Pons (tissue), 1 donor: ENCODE results near the gene TFDP2.
"Not testable (repeated sequence)": the region's sequence is repeated elsewhere in the genome, so short reads cannot be mapped to it uniquely, and the experiment has no call there.

ENCODE experiments used
- DNase-seq: peaks from one replicate; pipeline ENCODE4 v3.0.0-alpha.2; 2016; ENCODE audit warnings: low spot score

The TFDP2 gene, protein sequence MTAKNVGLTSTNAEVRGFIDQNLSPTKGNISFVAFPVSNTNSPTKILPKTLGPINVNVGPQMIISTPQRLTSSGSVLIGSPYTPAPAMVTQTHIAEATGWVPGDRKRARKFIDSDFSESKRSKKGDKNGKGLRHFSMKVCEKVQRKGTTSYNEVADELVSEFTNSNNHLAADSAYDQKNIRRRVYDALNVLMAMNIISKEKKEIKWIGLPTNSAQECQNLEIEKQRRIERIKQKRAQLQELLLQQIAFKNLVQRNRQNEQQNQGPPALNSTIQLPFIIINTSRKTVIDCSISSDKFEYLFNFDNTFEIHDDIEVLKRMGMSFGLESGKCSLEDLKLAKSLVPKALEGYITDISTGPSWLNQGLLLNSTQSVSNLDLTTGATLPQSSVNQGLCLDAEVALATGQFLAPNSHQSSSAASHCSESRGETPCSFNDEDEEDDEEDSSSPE

DNA sequence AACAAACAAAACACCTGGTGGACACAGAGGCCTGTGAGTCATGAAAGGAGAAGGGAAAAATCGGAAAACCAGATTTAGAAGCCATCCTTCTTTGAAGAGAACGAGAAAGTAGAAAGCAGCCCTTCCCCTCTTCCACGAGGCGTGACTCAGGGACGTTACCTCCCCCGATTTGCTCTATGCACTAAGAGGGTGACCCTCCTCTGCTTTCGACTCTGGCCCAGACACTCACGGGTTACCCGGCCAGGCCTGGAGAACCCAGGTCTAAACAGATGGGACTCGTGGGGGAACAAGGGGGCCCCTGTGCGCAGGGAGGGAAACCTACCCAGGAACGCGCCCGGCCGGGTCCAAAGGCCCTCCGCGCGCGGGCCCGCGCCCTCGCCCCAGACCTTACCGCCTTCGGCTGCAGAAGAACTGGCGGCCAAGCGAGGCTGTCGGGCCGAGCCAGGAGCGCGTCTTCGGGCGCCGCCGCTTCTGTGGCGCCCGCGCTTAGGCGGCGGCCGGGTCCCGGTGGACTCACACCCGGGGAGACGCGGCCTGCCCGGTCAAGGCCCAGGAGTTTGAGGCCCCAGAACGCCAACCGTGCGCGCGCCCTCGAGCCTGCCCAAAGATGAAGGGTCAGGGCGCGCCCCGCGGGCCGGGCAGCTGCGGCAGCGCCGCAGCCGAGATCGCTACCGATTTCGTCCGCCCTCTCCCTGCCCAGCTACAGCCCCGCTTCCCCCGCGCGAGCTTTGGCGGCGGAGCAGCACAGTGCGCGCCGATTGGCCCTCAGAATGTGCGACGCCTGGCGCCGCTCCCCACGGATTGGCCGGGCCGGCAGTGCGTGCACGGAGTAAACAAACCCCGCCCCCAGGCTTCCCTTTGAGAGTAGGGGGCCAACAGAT lies at the start of gene TFDP2:
TSS of gene TFDP2 (minus strand) at position 753 of the 881 bp plus-strand sequence. CDS start 47,795 bp downstream, outside the sequence.
- DNase-seq: peak; percentile 84

DNA sequence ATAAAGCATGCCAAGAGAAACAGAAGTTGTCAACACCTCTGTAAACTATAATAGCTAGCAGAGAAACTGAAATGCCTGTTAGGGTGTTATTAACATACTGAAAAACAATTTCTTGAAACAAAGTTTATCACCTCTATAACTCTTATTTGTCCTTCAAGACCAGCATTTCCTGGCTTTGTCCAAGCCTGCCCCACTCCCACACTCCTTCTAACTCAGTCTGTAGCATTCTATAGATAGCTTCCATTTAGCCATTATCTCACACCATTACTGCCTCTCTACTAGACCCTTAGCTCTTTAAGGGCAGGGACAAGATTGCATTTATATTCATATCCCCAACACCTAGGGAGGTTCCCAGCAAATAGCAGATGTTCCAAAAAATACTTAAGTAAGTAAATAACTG lies 39.5 kb upstream of the TFDP2 start:
- no peak for DNase-seq

DNA sequence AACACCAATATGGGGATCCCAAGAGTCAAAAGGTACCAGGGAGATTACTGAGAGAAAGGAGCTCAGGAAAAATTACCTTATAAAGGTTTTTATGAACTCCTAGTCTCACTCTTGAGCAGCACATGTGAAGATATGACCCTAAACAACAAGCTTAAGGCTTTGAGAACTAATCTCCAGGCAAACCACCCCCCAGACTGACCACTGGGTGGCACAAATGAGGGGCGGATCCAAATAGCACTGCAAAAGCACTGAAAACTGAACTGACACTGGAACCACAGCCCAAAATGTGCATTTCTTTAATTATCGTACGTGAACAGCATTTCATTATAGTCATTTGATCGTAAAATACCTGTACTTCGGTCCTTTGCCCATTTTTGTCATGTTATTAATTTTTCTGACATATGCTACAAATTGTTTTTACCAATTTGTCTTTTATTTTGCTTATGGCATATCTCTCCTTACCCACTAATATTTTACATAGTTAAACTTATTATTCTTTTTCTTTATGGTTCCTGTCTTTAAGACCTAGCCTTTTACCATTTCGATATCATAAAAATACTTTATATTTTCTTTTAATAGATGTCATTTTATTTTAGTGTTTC lies 31.5 kb upstream of the TFDP2 start:
- peak; percentile 40 for DNase-seq

DNA sequence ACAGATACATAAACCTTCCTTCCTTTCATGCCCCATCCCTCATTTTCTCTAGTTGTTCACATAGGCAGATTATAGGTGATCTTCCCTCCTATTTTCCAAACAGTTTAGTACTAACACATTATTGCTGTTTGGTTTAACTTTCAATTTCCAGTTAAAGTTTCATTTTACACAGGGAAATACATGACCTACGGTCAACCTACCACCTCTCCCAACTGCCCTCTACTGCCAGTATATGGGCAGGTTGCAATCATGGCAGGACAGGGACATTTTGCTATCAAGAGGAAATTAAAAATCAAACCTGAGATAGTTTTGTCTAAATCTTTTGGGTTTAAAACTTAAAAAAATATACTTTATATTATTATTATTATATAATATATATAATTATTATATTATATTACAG lies 26.1 kb upstream of the TFDP2 start:
- DNase-seq: no peak

DNA sequence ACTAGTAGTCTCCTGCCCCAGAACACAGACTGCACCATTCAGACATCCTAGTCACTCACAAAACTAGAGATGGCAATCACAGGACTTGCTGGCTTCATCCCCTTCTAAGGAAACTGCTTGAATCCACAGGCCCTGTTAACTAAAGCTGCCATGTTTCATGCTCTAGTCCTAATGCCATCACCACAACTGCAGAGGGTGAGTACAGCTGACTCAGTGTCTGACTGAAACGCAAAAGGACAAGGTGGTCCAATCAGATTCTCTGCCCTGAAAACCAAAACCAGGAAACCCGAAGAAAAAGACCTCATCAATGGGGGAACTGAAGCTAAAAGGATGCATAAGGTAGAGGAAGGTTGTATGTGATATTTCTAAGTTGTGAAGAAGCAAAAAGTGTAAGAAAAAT lies 25.2 kb upstream of the TFDP2 start:
- DNase-seq: no peak

DNA sequence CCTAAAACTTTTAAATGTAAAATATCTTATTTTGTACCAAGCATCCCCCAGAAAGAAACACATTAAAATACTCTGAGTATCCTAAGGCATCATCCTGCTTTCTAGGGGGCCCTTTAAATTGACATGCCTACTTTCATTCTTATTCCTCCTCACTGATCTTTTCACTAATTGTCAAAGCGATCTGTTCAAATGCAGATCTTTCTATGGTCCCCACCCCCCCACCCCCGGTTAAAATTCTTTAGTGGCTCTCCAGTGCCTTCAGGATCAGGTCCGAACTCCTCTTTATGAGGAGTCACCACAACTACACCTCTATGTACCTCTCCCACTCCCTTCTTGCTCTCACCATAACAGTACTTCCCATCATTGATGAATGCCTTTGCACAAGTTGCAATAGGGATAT lies 19.2 kb upstream of the TFDP2 start:
- DNase-seq: no peak

DNA sequence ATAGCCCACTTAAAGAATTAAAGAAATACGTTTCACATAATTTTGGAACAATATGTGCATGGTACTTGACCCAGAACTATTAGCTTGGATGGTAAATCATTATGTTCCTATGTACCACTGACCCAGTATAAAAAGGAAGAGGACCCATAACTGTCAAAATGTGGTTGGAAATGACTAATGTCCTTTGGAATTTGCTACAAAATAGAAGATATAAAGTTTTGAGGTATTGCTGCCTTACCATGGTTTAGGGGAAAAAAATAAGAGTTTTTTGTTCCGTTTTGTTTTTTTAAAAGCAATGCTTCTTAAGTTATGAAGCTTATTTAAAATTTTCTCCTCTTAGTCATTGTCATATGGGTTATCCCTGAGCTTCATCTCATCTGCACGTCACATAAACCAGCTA lies 15.8 kb upstream of the TFDP2 start:
- no peak for DNase-seq

DNA sequence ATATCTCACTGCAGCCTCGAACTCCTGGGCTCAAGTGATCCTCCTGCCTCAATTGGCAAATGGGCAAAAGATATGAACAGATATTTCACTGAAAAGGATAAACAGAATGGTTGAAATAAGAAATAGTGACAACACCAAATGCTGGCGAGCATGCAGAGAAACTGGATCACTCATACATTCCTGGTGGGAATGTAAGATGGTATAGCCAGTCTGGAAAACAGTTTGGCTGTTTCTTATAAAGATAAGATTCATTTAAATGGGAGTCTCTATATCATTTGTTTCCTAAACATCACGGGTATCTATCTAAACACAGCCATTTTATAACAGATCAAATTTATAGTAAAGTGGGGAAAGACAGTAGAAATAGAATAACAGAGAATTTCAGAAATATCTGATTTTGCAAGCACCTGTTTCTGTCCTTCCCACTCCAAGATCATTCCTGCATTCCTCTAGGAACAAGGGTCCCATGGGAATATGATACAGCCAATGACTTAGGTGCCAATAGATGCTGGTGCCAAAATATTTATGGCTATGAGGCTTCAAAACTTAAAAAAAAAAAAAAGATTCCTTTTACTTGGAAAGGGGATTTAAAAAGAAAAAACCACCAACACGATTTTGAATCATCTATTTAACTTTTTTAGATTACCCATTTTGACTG lies 9.9 kb upstream of the TFDP2 start:
- no peak for DNase-seq

DNA sequence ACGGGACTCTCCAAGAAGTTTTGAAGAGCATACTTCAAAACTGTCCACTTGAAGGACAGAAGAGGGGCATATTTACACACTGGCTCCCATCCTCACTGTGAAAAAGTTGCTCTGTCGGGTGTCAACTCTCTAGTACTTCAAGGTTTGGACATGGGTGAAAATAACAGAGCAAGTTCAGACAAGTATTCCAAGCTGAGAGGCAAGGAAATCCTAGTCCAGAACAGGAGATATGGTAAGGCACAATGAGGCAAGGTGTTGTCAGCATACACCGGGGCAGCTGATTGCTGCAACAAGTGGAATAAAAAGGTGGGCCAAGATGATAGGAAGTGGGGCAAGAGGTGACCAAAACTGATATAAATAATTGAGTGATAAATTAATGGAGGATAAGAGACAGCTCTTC lies 4.8 kb upstream of the TFDP2 start:
- DNase-seq: no peak

DNA sequence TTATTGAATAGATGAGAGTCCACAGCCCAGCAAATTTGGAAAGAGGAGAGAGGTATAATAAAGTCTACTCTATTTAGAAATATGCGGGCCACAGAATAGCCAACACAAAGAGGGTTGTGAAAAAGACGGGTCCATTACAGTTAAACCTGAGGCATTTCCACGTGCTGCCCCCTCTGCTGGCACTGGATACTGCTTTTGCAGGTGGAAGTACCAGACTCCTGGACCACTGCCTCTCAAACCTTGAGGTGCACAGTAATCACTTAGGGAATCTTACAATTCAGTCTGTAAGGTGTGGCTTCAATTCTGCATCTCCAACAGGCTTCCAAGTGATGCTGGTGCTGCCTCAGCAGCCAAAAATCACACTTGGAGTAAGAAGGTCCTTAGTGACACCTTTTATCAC lies 3.0 kb upstream of the TFDP2 start:
- no peak for DNase-seq

DNA sequence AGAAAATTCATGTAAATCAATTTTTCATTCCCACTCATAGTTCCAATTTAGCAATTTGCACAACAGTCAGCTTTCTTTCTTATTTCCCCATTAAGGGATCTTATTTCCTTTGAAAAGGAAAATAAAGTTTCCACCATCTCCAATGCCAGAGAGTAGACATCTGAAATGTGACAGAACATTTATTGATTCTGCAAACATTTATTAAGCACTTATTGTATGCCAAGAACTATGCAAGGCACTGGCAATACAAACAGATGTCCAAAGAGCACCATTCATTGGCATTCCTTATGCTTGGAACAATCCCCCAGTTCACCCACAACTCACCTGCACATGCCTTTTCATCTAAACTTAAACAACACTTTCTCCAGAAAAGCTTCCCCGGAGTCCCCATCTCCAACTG lies 2.5 kb upstream of the TFDP2 start:
- no peak for DNase-seq

DNA sequence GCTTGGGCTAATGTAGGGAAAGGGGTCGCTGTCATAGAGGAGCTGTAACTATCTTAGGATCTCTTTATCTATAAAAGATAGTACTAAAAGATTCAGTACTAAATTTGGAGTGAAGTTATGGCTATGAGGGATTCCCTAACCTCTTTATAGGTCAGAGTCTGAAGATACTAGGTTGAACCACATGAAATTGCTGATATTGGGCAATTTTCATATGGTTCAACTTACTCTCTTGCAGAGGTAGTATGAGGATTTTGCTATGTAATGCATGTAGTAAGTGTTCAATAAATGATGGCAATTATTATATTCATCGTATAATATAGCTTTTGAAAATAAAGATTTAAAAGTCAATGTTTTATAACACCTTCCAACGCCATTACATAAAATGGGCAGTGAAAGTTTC lies 1.9 kb upstream of the TFDP2 start:
- no peak for DNase-seq

DNA sequence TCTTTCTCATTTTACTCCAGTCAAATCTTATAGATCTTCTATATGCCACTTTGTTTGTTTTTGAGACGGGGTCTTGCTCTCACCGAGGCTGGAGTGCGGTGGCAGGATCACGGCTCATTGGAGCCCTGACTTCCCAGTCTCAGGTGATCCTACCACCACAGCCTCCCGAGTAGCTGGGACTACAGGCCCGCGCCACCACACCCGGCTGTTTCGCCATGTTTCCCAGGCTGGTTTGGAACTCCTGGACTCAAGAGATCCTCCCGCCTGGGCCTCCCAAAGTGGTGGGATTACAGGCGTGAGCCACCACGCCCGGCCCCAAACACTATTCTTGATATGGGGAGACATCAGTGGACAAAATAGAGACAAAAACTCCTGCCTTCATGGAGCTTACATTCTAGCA lies 927 bp upstream of the TFDP2 start:
- no peak for DNase-seq

DNA sequence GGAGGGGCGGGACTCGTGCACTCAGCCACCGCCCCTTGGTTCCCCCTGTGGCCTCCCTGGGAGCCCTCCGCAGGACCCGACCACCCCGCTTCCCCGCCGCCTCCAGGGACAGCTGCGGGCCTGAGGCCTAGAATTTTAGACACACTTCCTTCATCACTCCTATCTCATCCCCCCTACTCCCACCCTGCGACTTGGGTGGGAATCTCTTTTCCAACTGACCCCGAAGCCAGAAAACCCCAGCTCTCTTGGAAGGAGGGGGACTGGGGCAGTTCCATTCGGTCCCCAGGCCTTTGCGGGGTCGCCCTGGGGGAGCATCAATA lies 289 bp upstream of the TFDP2 start:
- no peak for DNase-seq

DNA sequence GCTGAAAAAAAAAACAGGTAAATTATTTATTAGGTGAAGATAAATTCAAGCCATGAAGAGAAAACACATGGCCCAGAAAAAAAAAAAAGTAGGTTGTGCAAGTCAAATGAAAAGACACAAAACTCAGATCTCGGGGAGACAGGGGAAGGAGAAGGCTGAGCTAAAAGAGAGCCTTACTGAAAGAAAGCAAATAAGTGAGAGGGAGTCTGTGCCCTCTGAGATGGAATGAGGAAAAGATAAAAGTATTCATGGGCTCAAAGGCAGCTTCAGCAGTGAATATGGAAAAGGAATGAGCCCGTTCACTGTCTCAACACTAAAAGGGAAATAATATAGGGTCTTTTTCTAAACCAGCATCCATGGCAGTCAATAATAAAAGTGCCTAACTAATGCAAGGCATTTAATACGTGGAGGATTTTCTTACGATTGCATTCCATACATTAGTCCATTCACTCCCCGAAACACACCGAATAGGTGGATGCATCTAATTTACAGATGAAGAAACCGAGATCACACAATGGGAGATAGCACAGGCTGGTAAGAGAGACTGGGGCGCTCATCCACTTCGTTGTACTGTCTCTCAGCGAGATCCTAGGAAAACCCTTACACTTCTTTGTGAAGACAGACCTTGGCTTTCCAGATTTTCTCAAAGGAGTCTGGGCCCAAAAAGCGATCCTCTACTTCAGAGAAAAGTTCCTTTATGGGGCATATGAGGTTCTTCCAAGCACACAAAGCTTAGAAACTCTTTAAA lies 1.1 kb downstream of the TFDP2 start:
- DNase-seq: peak; percentile 29

DNA sequence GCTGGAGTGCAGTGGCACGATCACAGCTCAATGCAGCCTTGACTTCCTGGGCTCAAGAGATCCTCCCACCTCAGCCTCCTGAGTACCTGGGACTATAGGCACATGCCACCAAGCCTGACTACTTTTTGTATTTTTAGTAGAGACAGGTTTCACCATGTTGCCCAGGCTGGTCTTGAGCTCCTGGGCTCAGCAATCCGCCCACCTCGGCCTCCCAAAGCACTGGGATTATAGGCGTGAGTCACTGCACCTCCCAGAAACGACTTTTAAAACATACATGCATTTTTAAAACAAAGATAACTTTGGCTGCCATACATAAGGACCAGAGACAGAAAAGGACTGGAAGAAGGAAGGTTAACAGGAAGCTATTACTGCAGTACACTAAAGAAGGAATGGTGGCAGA lies 4.8 kb downstream of the TFDP2 start:
- DNase-seq: not testable (repeated sequence)

DNA sequence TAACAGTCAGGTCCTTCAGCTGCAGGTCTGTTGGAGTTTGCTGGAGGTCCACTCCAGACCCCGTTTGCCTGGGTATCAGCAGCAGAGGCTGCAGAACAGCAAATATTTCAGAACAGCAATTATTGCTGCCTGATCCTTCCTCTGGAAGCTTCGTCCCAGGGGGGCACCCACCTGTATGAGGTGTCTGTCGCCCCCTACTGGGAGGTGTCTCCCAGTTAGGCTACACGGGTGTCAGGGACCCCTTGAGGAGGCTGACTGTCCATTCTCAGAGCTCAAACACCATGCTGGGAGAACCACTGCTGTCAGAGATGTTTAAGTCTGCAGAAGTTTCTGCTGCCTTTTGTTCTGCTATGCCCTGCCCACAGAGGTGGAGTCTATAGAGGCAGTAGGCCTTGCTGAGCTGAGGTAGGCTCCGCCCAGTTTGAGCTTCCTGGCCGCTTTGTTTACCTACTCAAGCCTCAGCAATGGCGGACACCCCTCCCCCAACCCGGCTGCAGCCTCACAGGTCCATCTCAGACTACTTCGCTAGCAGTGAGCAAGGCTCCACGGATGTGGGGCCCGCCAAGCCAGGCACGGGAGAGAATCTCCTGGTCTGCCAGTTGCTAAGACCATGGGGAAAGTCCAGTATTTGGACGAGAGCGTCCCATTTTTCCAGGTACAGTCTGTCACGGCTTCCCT lies 8.6 kb downstream of the TFDP2 start:
- DNase-seq: not testable (repeated sequence)

DNA sequence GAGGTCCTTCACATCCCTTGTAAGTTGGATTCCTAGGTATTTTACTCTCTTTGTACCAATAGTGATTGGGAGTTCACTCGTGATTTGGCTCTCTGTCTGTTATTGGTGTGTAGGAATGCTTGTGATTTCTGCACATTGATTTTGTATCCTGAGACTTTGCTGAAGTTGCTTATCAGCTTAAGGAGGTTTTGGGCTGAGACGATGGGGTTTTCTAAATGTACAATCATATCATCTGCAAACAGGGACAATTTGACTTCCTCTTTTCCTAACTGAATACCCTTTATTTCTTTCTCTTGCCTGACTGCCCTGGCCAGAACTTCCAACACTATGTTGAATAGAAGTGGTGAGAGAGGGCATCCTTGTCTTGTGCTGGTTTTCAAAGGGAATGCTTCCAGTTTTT lies 12.3 kb downstream of the TFDP2 start:
- DNase-seq: not testable (repeated sequence)

DNA sequence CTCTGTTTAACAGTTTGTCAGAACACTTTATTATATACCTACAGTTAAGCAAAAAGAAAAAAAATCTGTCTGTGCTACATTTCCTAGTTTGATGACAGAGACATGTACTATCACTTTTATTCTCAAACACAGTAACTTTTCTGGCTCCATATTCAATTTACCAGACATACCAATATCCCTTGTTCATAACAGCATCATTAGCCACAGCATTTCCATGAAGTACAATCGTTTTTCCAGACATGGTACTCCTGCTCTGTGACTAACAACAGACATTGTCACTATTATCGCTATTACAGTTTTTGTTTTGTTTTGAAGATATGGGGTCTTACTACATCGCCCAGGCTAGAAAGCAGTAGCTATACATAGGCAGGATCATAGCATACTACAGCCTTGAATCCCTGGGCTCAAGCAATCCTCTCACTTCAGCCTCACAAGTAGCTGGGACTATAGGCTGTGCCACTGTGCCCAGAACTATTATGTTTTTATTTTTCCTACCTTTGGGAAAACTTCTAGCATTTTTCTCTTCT lies 14.5 kb downstream of the TFDP2 start:
- no peak for DNase-seq

DNA sequence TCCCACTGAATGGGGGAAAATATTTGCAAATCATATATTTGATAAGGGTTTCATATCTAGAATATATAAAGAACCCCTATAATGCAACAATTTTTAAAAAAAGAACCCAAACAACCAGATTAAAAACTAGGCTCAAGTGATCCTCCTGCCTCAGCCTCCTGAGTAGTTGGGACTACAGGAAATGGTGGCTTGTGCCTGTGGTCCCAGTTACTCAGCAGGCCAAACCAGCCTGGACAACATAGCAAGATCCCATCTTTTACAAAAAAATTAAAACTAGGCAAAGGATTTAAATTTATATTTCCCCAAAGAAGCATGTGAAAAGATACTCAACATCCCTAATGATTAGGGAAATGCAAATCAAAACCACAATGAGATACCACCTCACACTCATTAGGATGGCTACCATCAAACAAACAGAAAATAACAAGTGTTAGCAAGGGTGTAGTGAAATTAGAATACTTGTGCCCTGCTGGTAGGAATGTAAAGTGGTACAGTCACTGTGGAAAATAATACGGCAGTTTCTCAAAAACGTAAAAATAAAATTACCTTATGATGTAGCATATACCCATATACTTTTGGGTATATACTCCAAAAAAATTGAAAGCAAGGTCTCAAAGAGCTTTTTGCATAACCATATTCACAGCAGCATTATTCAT lies 19.7 kb downstream of the TFDP2 start:
- no peak for DNase-seq
